Kidney epithelial cell (primary cell): ENCODE results near the gene CSK. TPM values are rescaled to one million over a fixed set of nuclear protein-coding genes. Genes with fewer than 3 reads are reported as not detected.

Experiments used
- DNase-seq: peaks from one replicate; pipeline ENCODE4 v3.0.0-alpha.2; 2010; ENCODE audit warnings: low read depth
- H3K27me3 ChIP-seq: 2 replicates; pipeline ENCODE4 v1.6.0; 2011; ENCODE audit warnings: low read length; ENCODE audit not compliant: control insufficient read depth, insufficient read depth
- H3K36me3 ChIP-seq: 2 replicates; pipeline ENCODE4 v1.5.1; 2011; ENCODE audit warnings: low read length; ENCODE audit not compliant: control insufficient read depth, insufficient read depth
- H3K4me3 ChIP-seq: 2 replicates; pipeline ENCODE4 v1.5.1; 2011; ENCODE audit warnings: low read depth, mild to moderate bottlenecking, control low read depth, low read length
- total RNA-seq: library from RNA; depleted of rRNA; stranded (reverse); fragments of >200 nt; gene quantifications from 2 replicates; pipeline ENCODE4 v1.2.3, GENCODE V29; 2015
- TF ChIP-seq, protein P1 (sequence below): IDR thresholded peaks from 2 replicates; pipeline ENCODE4 v1.5.1; 2011; ENCODE audit warnings: mild to moderate bottlenecking, moderate library complexity, low read length, control low read depth, inconsistent platforms; ENCODE audit not compliant: insufficient read depth, poor library complexity, severe bottlenecking

The CSK gene
- total RNA-seq, 1 donor from 2014 or later, result 48.0 TPM

GRCh38 chr15:74821790-74822158 is 39.9 kb downstream of the CSK start:
- no peak overlapping the region for H3K4me3 ChIP-seq
- TF ChIP-seq, protein P1, sequence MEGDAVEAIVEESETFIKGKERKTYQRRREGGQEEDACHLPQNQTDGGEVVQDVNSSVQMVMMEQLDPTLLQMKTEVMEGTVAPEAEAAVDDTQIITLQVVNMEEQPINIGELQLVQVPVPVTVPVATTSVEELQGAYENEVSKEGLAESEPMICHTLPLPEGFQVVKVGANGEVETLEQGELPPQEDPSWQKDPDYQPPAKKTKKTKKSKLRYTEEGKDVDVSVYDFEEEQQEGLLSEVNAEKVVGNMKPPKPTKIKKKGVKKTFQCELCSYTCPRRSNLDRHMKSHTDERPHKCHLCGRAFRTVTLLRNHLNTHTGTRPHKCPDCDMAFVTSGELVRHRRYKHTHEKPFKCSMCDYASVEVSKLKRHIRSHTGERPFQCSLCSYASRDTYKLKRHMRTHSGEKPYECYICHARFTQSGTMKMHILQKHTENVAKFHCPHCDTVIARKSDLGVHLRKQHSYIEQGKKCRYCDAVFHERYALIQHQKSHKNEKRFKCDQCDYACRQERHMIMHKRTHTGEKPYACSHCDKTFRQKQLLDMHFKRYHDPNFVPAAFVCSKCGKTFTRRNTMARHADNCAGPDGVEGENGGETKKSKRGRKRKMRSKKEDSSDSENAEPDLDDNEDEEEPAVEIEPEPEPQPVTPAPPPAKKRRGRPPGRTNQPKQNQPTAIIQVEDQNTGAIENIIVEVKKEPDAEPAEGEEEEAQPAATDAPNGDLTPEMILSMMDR, result no peak
- no peak for DNase-seq
- H3K27me3 ChIP-seq, result peaks cover 23% of the 10 kb centered on the region
- H3K36me3 ChIP-seq, result no peaks in the 10 kb centered on the region

GRCh38 chr15:74822233-74822632 is 40.4 kb downstream of the CSK start:
- TF ChIP-seq, protein P1, result no peak
- Histone ChIP-seq H3K4me3 (no peak overlapping the region), H3K36me3 (no peaks in the 10 kb centered on the region), H3K27me3 (peaks cover 28% of the 10 kb centered on the region)
- DNase-seq, result no peak

GRCh38 chr15:74823324-74823723 is 41.4 kb downstream of the CSK start:
- DNase-seq, result no peak
- H3K27me3 ChIP-seq, result peaks cover 38% of the 10 kb centered on the region
- H3K36me3 ChIP-seq, result no peaks in the 10 kb centered on the region
- no peak overlapping the region for H3K4me3 ChIP-seq
- TF ChIP-seq, protein P1, result no peak

DNA sequence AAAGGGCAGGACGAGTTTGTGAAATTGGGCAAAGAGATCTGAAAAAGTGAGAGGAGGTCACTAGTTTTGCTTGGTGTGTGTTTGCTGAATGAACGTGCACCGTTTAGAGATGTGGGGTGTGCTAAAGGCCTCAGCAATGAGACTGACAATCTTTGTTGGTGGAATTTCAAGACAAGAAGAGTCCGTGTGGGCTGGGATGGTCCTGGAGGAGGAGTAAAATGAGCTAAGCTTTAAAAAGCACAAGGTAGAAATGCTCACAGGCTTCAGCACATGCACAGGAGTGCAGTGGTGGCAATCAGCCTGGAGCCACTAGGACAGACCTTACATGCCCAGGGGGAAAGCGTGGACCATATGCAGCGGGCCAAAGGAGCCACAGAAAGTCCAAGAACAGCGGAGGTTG is 43.1 kb downstream of the CSK start:
- DNase-seq, result no peak
- no peak overlapping the region for H3K4me3 ChIP-seq
- peaks cover 43% of the 10 kb centered on the region for H3K27me3 ChIP-seq
- no peaks in the 10 kb centered on the region for H3K36me3 ChIP-seq
- TF ChIP-seq, protein P1, result no peak

DNA sequence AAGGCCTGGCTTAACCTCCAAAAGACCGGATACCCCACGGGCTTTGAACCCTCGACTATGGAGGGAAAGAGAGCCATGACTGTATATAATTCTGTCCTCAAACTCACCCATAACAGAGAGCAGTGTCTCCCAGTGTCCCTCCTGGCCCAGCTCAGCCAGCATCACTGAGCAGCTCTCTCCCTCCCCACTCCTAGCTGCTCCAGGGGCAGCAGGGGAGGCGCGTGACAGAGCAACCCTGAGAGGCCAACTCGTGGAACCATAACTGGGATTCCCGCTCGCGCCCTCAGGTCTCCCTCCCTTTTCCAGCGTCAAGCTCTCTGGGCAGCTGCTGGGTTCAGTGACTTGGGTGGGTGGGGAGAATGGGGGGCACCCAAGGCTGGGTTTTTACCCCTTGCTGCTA is 44.0 kb downstream of the CSK start:
- DNase-seq, result no peak
- TF ChIP-seq, protein P1, result no peak
- no peaks in the 10 kb centered on the region for H3K36me3 ChIP-seq
- no peak overlapping the region for H3K4me3 ChIP-seq
- H3K27me3 ChIP-seq, result peaks cover 43% of the 10 kb centered on the region

GRCh38 chr15:74826364-74826819 is 44.5 kb downstream of the CSK start, which contains the start of gene CPLX3:
Gene CPLX3, plus strand, starts transcription at chr15:74826627. Its CDS starts 77 bp downstream, at chr15:74826704.
- TF ChIP-seq, protein P1, result no peak
- no peak for DNase-seq
- peaks cover 43% of the 10 kb centered on the region for H3K27me3 ChIP-seq

More at GRCh38 chr15:74826364-74826819, 44.5 kb downstream of the CSK start, which contains the start of gene CPLX3:
- Histone ChIP-seq H3K36me3 (no peaks in the 10 kb centered on the region), H3K4me3 (no peak within 1 kb of the TSS)
